Lower leg skin (tissue), 3 donors: ENCODE data around the gene UNC79.

ENCODE experiments used
- CTCF ChIP-seq, 3 donors: fragments of 450-650 bp; IDR thresholded peaks; one replicate each; pipeline ENCODE4 v1.5.1; 2016; ENCODE audit warnings: antibody characterized with exemption in 3 of 3, mild to moderate bottlenecking in 3 of 3, moderate library complexity in 2 of 3
- POLR2A ChIP-seq, 2 donors: fragments of 450-650 bp; IDR thresholded peaks; one replicate each; pipeline ENCODE4 v1.6.1; 2016 to 2017; ENCODE audit warnings: antibody characterized with exemption in 2 of 2, mild to moderate bottlenecking in 1 of 2, moderate library complexity in 1 of 2

GRCh38 chr14:93493054-93493453 is 62.3 kb downstream of the UNC79 start:
- TF ChIP-seq CTCF (IDR thresholded peaks at IDR 0.05) (no peak), POLR2A (IDR thresholded peaks at IDR 0.05) (no peak)
